K562 (cell line): ENCODE measurements around the gene ADAM8. TPM values are rescaled to one million over a fixed set of nuclear protein-coding genes. Genes with fewer than 3 reads are reported as not detected.

Source experiments
- ATAC-seq: fragments of 200-7000 bp; cut with Tn5 transposase; 3 replicates; pipeline ENCODE4 v1.9.1; 2020; ENCODE audit warnings: moderate library complexity
- BruUV-seq: library from RNA; stranded (reverse); fragments of 400-500 nt; replicated peaks from 2 replicates; lab custom pipeline; 2021; lab: Mats Ljungman, UMichigan
- CTCF ChIA-PET: fragments of 300-600 bp; formaldehyde crosslinking; extraction: SDS; loops from one replicate; lab custom pipeline; 2021; ENCODE audit warnings: low intra/inter-chr PET ratio; lab: Yijun Ruan, JAX
- POLR2A ChIA-PET: fragments of 300-600, 350-650 bp; sonication (Branson Sonifier 250); formaldehyde crosslinking; extraction: SDS; loops from one replicate; lab custom pipeline; 2021; ENCODE audit warnings: antibody characterized with exemption, inconsistent platforms; lab: Yijun Ruan, JAX
- DNase-seq, 4 experiments: peaks; one replicate each; pipeline versions ENCODE4 v3.0.0 to v3.0.0-alpha.2; 2011 to 2018; ENCODE audit warnings: low spot score in 3 of 4, mixed read lengths in 3 of 4; ENCODE audit errors: extremely low read depth in 1 of 4
- FAIRE-seq: peaks from 2 replicates; lab custom pipeline; 2011; peaks lifted over from hg19 to GRCh38; lab: Jason Lieb, UNC
- H2AFZ ChIP-seq: 2 replicates; pipeline ENCODE4 v1.6.0; 2011; ENCODE audit warnings: low read depth, low read length, control low read depth, inconsistent platforms
- H3K27ac ChIP-seq: fragments of 200-600 bp; 3 replicates; pipeline ENCODE4 v1.8.0; 2011; ENCODE audit warnings: low read depth, mild to moderate bottlenecking, control low read depth, inconsistent platforms, low read length, moderate library complexity, mixed read lengths; ENCODE audit errors: extremely low read depth
- H3K27me3 ChIP-seq, 2 experiments: fragments of 300-600 bp in 1 of 2; 2 replicates in 1 of 2; 3 replicates in 1 of 2; pipeline versions ENCODE4 v1.6.0 to v1.8.0; 2011; ENCODE audit warnings: inconsistent platforms in 2 of 2, low read length in 2 of 2, mild to moderate bottlenecking in 1 of 2, mixed read lengths in 1 of 2, moderate library complexity in 1 of 2; ENCODE audit not compliant: control insufficient read depth in 2 of 2, insufficient read depth in 2 of 2
- H3K36me3 ChIP-seq: fragments of 300-600 bp; 3 replicates; pipeline ENCODE4 v1.8.0; 2011; ENCODE audit warnings: mild to moderate bottlenecking, low read length, inconsistent platforms; ENCODE audit not compliant: control insufficient read depth, insufficient read depth
- H3K4me1 ChIP-seq, 2 experiments: fragments of 200-600 bp in 1 of 2; replicated peaks in 1 of 2; 2 replicates in 1 of 2; 3 replicates in 1 of 2; pipeline versions ENCODE4 v1.5.1 to v1.8.0; 2011; ENCODE audit warnings: inconsistent platforms in 2 of 2, low read length in 2 of 2, mild to moderate bottlenecking in 1 of 2, mixed read lengths in 1 of 2, moderate library complexity in 1 of 2; ENCODE audit not compliant: control insufficient read depth in 2 of 2, insufficient read depth in 2 of 2
- H3K4me2 ChIP-seq: 2 replicates; pipeline ENCODE4 v1.6.1; 2011; ENCODE audit warnings: low read length, control low read depth, inconsistent platforms, mixed read lengths; ENCODE audit not compliant: insufficient read depth
- H3K4me3 ChIP-seq: fragments of 200-600 bp; sonication (generic), shearing (Covaris generic); 2 replicates; pipeline ENCODE4 v1.5.1; 2016; ENCODE audit warnings: control low read depth, inconsistent platforms
- H3K79me2 ChIP-seq: fragments of 200-600 bp; 3 replicates; pipeline ENCODE4 v1.8.0; 2011; ENCODE audit warnings: low read length, inconsistent platforms; ENCODE audit not compliant: control insufficient read depth, insufficient read depth
- H3K9ac ChIP-seq, 2 experiments: 2 replicates each; pipeline versions ENCODE4 v1.6.0 to v1.6.1; 2011; ENCODE audit warnings: low read depth in 2 of 2, low read length in 2 of 2, control low read depth in 1 of 2, inconsistent platforms in 1 of 2, mild to moderate bottlenecking in 1 of 2, mixed read lengths in 1 of 2; ENCODE audit not compliant: insufficient read depth in 1 of 2
- H3K9me1 ChIP-seq: one replicate; pipeline ENCODE4 v1.6.0; 2011; ENCODE audit warnings: inconsistent platforms, mild to moderate bottlenecking, low read length, moderate library complexity; ENCODE audit not compliant: control insufficient read depth, insufficient read depth
- H3K9me3 ChIP-seq: replicated peaks from 2 replicates; pipeline ENCODE4 v1.5.1; 2011; ENCODE audit warnings: low read depth, low read length, inconsistent platforms; ENCODE audit not compliant: control insufficient read depth, insufficient read depth
- H4K20me1 ChIP-seq: replicated peaks from 2 replicates; pipeline ENCODE4 v1.6.1; 2011; ENCODE audit warnings: low read length, inconsistent platforms, mixed read lengths; ENCODE audit not compliant: control insufficient read depth, insufficient read depth
- KDM1A ChIP-seq, 2 experiments: fragments of 450-650 bp; IDR thresholded peaks; 2 replicates each; pipeline ENCODE4 v1.6.1; 2016; ENCODE audit warnings: mild to moderate bottlenecking in 2 of 2
- PYGO2 ChIP-seq: fragments of 450-650 bp; IDR thresholded peaks from 2 replicates; pipeline ENCODE4 v1.6.1; 2016; ENCODE audit warnings: mild to moderate bottlenecking, missing genetic modification characterization, moderate library complexity, missing compliant biosample characterization
- TFE3 ChIP-seq: fragments of 450-650 bp; formaldehyde crosslinking; IDR thresholded peaks from 2 replicates; pipeline ENCODE4 v1.4.0; 2020; ENCODE audit warnings: mild to moderate bottlenecking, mixed read lengths
- ZNF408 ChIP-seq: fragments of 250-450 bp; sonication (Bioruptor Pico); IDR thresholded peaks from 2 replicates; pipeline ENCODE4 v1.4.0; 2020; ENCODE audit warnings: low read depth, mild to moderate bottlenecking, moderate library complexity
- WGBS: fragments of 100-300 bp; shearing (Covaris generic); methylation state at CpG from one replicate; pipeline ENCODE4 v1.1.6; 2016; ENCODE audit warnings: low coverage, mixed read lengths; ENCODE audit not compliant: insufficient coverage; ENCODE audit errors: missing lambda C conversion rate; 5-methylcytosine and 5-hydroxymethylcytosine counted together
- in situ Hi-C: fragments of 300-500 bp; cut with MboI; formaldehyde crosslinking; loops from 4 replicates; pipeline ENCODE4 v1.15.0; 2018; ENCODE audit warnings: inconsistent platforms, mixed read lengths
- intact Hi-C: fragments of 100-400 bp; cut with micrococcal nuclease; formaldehyde crosslinking; loops from 2 replicates; pipeline ENCODE4 v1.14.2; 2022
- polyA plus RNA-seq, 8 experiments: library from polyadenylated mRNA; depleted of rRNA in 4 of 8; stranded (reverse) in 5 of 8; unstranded in 3 of 8; fragments of >200 nt; fragmentation: Nextera tagmentation in 2 of 8; fragmentation: Illumina TruSeq in 1 of 8; extraction: Ambion mirVana in 2 of 8; extraction: Trizol in 1 of 8; gene quantifications; 2 replicates each; pipeline versions ENCODE4 v1.2.1 to v1.2.3, GENCODE V29; 2011 to 2014; ENCODE audit warnings: inconsistent platforms in 1 of 8, missing spikeins in 1 of 8
- total RNA-seq, 7 experiments: library from RNA; depleted of rRNA in 6 of 7; stranded (reverse); fragments of >200 nt in 6 of 7; fragmentation: Illumina TruSeq in 2 of 7; extraction: Trizol in 2 of 7; gene quantifications; 2 replicates each; pipeline versions ENCODE4 v1.2.1 to v1.2.3, GENCODE V29; 2011 to 2021; ENCODE audit warnings: low replicate concordance in 1 of 7

Gene ADAM8
- total and polyA plus RNA-seq, 9 of the 15 experiments (the other 6 are each of a cell fraction or from before 2014, with no cell fraction given) = 0.07 to 7.0 (median 1.1) TPM

DNA sequence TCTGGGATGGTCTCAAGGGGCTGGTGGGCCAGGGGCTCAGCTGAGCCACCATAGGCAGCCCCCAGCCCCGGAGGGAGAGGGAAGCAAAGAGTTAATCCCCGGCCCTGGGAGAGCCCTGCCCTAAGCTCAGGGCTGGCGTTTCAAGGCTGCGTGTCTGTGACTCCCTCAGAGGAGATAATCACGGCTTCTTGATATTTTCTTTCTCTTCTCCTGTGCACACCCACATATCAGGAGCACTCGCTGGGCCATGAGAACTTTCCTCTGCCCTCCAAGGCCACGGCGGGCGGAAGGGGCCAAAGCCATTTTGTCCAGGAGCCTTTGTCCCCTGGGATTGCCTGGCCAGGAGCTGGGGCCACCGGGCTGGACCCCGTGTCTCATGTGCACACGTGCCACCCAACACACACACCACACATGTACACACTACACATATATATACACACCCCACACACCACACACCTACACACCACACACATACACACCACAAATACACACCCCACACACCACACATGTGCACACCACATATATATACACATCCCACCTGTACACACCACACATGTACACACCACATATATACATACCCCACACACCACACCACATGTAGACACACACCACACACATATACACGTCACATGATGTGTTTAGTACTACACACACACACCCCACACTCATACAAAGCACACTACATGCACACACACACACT lies 22.1 kb downstream of the ADAM8 start:
- in situ Hi-C loops = no loop called here
- CTCF ChIA-PET = no interaction called here

More for the DNA sequence above, 22.1 kb downstream of the ADAM8 start:
- H3K27me3 ChIP-seq = no peaks in the 10 kb centered on the region
- H2AFZ ChIP-seq = 0 out of 2 replicates have a peak overlapping the region, but pooled peaks have one; percentile 24
- TF ChIP-seq KDM1A (IDR thresholded peaks at IDR 0.05) (peak in 1 of 2 experiments; percentile 67; a peak in 1 of 4 replicates), PYGO2 (no peak), TFE3 (CRISPR knock-in tag) (peak; percentile 26; the same call in 1 of the 2 replicates), ZNF408 (no peak)
- ATAC-seq = no peak
- H3K4me2 ChIP-seq = no peak overlapping the region
- no peaks in the 10 kb centered on the region for H4K20me1 ChIP-seq
- no peaks in the 10 kb centered on the region for H3K9me3 ChIP-seq
- WGBS = 52% methylated on average over 9 of the region's 13 CpGs
- POLR2A ChIA-PET = no interaction called here
- DNase-seq = no peak
- no peaks in the 10 kb centered on the region for H3K79me2 ChIP-seq
- H3K4me1 ChIP-seq = peaks cover 2 to 66% of the 10 kb centered on the region in 2 experiments; a peak in 4 of 5 replicates
- H3K9ac ChIP-seq = peak overlapping the region in 1 of 2 experiments; percentile 74; a peak in 2 of 4 replicates
- no peaks in the 10 kb centered on the region for H3K36me3 ChIP-seq
- no peak overlapping the region for H3K4me3 ChIP-seq
- no peak for FAIRE-seq
- intact Hi-C loops = no loop called here
- no peaks in the 10 kb centered on the region for H3K9me1 ChIP-seq
- no TSS peak for BruUV-seq
- H3K27ac ChIP-seq = no peak overlapping the region
